Common myeloid progenitor, CD34-positive (primary cell): ENCODE results near the gene RAPGEF3.
A peak's percentile ranks its signal among the peaks of the same experiment; 100 is the strongest.

Source experiments
- CTCF ChIA-PET: fragments of 350-600 bp; sonication (Branson Sonifier 250); formaldehyde crosslinking; loops from one replicate; lab custom pipeline; 2021; ENCODE audit warnings: antibody characterized with exemption; lab: Charles Lee
- POLR2A ChIA-PET: fragments of 350-600 bp; sonication (Branson Sonifier 250); formaldehyde crosslinking; loops from one replicate; lab custom pipeline; 2021; ENCODE audit warnings: antibody characterized with exemption; lab: Charles Lee
- DNase-seq, 3 donors: peaks; one replicate each; pipeline versions ENCODE4 v3.0.0 to v3.0.0-alpha.2; 2013
- H3K27ac ChIP-seq, 2 experiments: 1 replicate in 1 of 2; 2 replicates in 1 of 2; pipeline ENCODE4 v1.7.0; 2013; ENCODE audit warnings: inconsistent platforms in 2 of 2, low read length in 2 of 2, mild to moderate bottlenecking in 2 of 2, low read depth in 1 of 2, moderate library complexity in 1 of 2; ENCODE audit not compliant: severe bottlenecking in 2 of 2, insufficient read depth in 1 of 2, poor library complexity in 1 of 2
- H3K27me3 ChIP-seq, 5 experiments: replicated peaks in 2 of 5; 1 replicate in 3 of 5; 2 replicates in 2 of 5; pipeline versions ENCODE4 v1.6.1 to v1.7.0; 2013; ENCODE audit warnings: low read length in 4 of 5, mild to moderate bottlenecking in 2 of 5, moderate library complexity in 2 of 5, inconsistent platforms in 1 of 5; ENCODE audit not compliant: insufficient read depth in 5 of 5, control insufficient read depth in 4 of 5
- H3K36me3 ChIP-seq, 4 experiments: 1 replicate in 2 of 4; 2 replicates in 2 of 4; pipeline versions ENCODE4 v1.6.1 to v1.7.0; 2013; ENCODE audit warnings: low read length in 3 of 4, control low read depth in 1 of 4, mild to moderate bottlenecking in 1 of 4; ENCODE audit not compliant: control insufficient read depth in 4 of 4, insufficient read depth in 4 of 4
- H3K4me1 ChIP-seq, 4 experiments: 1 replicate in 3 of 4; 2 replicates in 1 of 4; pipeline versions ENCODE4 v1.6.1 to v1.7.1; 2013; ENCODE audit warnings: low read length in 3 of 4, mild to moderate bottlenecking in 3 of 4, control low read depth in 1 of 4, inconsistent platforms in 1 of 4, moderate library complexity in 1 of 4; ENCODE audit not compliant: control insufficient read depth in 4 of 4, insufficient read depth in 4 of 4; ENCODE audit errors: control extremely low read depth in 1 of 4
- H3K4me3 ChIP-seq, 7 experiments: 1 replicate in 4 of 7; 2 replicates in 3 of 7; pipeline versions ENCODE4 v1.5.1 to v1.7.0; 2013; ENCODE audit warnings: mild to moderate bottlenecking in 7 of 7, low read length in 6 of 7, moderate library complexity in 6 of 7, inconsistent platforms in 2 of 7, low read depth in 2 of 7, control low read depth in 1 of 7; ENCODE audit not compliant: insufficient read depth in 4 of 7, control insufficient read depth in 1 of 7; ENCODE audit errors: extremely low read depth in 1 of 7
- H3K9me3 ChIP-seq, 5 experiments: 1 replicate in 4 of 5; 2 replicates in 1 of 5; pipeline versions ENCODE4 v1.6.1 to v1.7.1; 2013; ENCODE audit warnings: low read length in 4 of 5, mild to moderate bottlenecking in 2 of 5, inconsistent platforms in 1 of 5, low read depth in 1 of 5, moderate library complexity in 1 of 5; ENCODE audit not compliant: control insufficient read depth in 4 of 5, insufficient read depth in 2 of 5; ENCODE audit errors: control extremely low read depth in 1 of 5
- WGBS: methylation state at CpG from one replicate; pipeline ENCODE4 v1.1.5; 2013; ENCODE audit not compliant: insufficient coverage; 5-methylcytosine and 5-hydroxymethylcytosine counted together

The RAPGEF3 gene

DNA sequence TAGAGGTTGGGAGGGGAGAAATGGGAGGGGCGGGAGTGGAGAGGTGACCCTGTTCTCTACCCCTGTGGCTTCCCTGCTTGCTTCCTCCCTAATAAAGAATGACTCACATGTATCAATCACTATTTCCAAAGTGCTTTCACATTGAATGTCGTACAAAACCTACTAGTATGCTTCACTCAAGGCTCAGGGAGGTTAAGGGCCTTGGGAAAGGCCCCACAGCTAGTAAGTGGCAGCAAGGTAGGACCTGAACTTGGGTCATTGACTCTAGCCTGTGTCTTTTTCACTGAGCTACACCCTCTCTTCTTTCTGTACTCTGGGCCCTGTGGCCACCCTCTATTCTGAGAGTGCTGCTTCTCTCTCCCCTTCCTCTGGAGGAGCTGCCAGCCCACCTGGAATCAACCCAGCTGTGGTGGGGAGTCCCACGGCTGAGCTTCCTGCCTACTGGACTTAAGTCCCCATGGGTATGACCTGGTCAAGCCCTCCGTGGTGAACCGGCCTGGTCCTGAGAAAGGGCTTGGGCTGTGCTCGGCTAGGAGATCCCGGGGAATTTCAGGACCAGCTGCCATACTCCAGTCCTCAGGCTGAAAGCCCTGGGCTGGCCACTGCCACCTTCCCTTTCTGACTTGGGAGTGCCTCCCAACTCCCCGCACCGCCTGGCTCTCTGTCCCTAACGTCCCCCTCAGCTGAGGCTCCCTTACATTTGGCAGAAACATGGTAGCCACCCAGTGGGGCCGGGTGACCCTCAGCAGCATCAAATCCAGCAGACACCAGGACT lies 27.4 kb upstream of the RAPGEF3 start:
- no peaks in the 10 kb centered on the region for H3K9me3 ChIP-seq
- 99% methylated on average over 9 of the region's 11 CpGs for WGBS
- H3K4me3 ChIP-seq, result no peak overlapping the region
- H3K4me1 ChIP-seq, result peaks cover 0 to 10% (median 6%) of the 10 kb centered on the region in 4 experiments
- H3K27ac ChIP-seq, result no peak overlapping the region
- CTCF ChIA-PET, result interaction anchor here (1.1 to 49.5 kb wide), 6 partner anchors 12 to 69 kb away, joined by 5 to 1391 read pairs (median 344); partner anchors contain the start of genes ENDOU, RAPGEF3, RPAP3 and SLC48A1
- H3K27me3 ChIP-seq, result no peaks in the 10 kb centered on the region
- POLR2A ChIA-PET, result no interaction called here
- peaks cover 16 to 100% (median 87%) of the 10 kb centered on the region in 4 experiments for H3K36me3 ChIP-seq
- no peak for DNase-seq

DNA sequence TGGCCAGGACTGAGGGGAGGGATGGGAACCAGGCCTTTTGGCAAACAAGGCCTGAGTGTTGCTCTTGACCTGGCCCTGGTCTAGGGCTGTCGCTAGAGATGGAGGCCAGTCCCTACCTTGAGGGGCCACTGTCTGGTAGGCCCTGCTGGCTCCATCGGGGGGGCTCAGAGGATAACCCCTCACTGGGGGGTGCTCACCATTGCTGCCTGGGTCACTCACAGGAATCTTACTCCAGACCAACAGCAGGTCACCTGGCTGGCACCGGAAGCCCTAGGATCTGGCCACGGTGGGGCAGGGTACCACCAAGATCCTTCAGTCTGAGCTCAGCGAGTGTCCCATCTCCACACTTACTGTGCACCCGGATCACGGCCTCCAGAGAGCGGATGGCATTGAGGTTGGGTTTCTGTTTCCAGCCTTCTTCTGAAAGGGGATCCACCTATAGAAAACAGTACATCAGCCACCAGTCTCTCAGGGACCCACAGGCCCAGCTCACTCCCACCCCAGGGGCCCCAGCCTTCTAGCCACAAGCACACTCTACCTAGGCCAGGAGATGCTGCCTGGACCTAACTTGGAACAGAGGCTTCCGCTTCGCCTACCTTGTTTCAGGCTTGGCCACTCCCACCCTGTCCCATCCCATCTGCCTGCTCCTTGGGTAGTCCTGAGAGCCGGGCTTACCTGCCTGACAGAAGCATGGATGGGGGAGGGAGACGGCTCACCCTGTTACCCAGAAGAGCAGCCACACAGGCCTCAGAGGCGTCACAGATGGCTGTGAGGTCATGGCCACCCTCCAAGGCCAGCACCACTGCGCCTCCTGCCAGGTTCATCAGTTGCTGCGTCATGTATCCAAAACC lies 26.6 kb upstream of the RAPGEF3 start:
- POLR2A ChIA-PET, result no interaction called here
- WGBS, result 96% methylated on average over 11 of the region's 15 CpGs
- Histone ChIP-seq H3K4me1 (peaks cover 0 to 10% (median 6%) of the 10 kb centered on the region in 4 experiments), H3K4me3 (no peak overlapping the region), H3K27ac (peak overlapping the region in 1 of 2 experiments; percentile 25), H3K36me3 (peaks cover 16 to 97% (median 84%) of the 10 kb centered on the region in 4 experiments), H3K27me3 (no peaks in the 10 kb centered on the region), H3K9me3 (no peaks in the 10 kb centered on the region)
- CTCF ChIA-PET, result interaction anchor here (0.8 to 49.5 kb wide), 8 partner anchors 10 to 68 kb away, joined by 3 to 1391 read pairs (median 14); partner anchors contain the start of genes ENDOU, RAPGEF3, RPAP3 and SLC48A1
- DNase-seq, result no peak

DNA sequence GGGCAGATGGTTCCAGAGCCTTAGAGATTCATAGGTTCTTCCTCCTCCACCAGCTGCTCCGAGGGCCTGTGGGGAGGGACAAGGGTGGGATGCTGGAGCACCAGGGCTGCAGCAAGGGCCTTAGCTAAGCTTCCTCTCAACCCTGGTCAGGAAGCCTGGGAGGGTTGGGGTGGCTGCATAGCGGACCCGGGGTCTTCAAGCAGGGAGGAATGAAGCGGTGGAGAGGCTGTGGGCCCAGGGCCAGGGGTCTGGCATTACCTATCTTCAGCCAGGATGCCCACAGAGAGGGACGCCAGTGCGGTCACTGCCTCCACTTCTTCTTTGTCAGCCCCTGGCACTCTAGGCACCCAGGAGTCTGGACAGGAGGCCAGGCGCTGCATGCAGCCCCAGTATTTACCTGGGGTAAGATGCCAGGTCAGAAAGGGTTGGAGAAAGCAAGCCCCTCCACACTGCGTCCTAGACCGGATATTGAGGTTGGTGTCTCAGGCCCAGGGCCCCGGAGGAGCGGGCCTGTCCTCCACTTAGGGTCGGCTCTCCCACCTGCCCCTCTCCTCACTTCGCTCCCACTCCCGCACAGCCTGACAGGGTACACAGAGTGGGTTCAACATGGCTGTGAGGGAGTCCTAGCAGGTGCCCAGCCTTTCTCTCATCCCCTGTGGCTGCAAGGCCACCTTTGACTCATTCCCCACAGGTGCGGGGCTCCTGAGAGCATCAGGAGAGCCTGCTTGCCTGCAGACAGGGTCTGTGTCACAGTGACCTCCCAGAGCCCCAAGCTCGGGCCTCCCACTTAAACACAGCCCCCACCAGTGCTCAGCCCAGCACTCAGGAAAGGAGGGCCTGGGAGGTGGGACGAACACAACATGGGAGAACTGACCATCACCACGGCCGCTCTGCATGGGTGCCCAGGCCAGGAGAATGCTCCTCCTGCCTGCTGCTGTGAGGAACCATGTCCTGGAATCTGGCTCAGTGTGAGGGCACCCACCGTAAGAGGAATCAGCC lies 25.4 kb upstream of the RAPGEF3 start:
- H3K9me3 ChIP-seq, result no peaks in the 10 kb centered on the region
- peaks cover 0 to 12% (median 7%) of the 10 kb centered on the region in 4 experiments for H3K4me1 ChIP-seq
- H3K27me3 ChIP-seq, result no peaks in the 10 kb centered on the region
- CTCF ChIA-PET, result interaction anchor here (1.2 to 49.5 kb wide), 6 partner anchors 9 to 67 kb away, joined by 3 to 1391 read pairs (median 393); partner anchors contain the start of genes ENDOU, RAPGEF3 and RPAP3
- POLR2A ChIA-PET, result no interaction called here
- H3K36me3 ChIP-seq, result peaks cover 14 to 92% (median 77%) of the 10 kb centered on the region in 4 experiments
- 96% methylated on average over 17 of the region's 20 CpGs for WGBS
- no peak overlapping the region for H3K27ac ChIP-seq
- DNase-seq, result no peak
- H3K4me3 ChIP-seq, result no peak overlapping the region

DNA sequence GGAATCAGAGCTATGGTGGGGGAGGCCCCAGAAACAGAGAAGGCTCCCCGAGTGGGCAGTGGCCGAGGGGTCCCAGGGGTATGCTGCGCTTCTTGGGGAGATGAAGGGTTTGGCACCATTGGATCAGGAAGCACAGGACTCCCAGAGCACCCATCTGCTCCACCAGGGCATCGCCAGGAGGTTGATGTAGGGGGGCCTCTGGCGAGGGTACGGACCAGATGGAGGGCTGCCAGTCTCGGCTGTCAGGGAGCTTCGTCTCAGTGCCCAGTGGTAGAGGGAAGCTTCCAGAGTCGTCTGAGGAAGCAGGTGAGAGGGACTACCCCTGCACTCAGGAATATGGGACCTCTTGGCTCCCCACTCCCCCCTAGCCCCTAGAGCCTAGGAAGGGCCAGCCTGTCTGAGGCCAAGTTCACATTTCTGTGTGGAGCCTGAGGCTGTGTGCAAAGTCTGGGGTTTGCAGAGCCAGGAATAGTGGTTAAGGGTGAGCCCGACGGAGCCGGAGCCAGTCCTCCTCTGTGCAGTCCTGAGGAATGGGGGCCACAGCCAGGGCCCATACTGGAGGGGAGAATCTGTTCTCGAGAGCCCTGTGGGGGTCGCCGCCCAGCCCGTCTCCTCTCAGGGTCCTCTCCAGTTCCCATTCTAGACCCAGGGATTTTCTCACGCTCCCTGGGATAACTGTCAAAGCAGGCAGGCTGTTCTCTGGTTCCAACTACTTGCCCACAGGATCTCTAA lies 24.5 kb upstream of the RAPGEF3 start:
- POLR2A ChIA-PET, result interaction anchor here (1.0 kb wide), 1 partner anchor 17 kb away, joined by 3 read pairs; no protein-coding TSS in a partner anchor
- H3K36me3 ChIP-seq, result peaks cover 10 to 83% (median 68%) of the 10 kb centered on the region in 4 experiments

DNA sequence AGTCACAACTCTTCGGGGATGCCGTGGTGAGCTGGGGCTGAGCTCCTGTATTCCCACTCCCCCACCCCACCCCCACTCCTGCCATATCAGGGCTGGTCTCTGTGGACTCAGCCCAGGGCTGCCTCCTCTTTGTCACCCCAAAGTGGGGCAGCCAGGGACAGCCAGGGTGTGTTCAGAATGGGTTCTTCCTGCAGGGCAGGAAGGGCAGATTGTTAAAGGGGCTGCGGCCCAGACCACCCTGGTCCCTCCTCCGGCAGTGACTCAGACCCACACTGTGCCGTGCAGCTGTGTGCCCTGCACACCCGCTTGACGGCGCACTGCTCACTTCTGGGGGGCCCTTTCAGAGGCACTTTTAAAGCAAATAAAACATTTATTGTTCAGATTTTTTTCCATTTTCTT lies 23.7 kb upstream of the RAPGEF3 start:
- peaks cover 10 to 74% (median 60%) of the 10 kb centered on the region in 4 experiments for H3K36me3 ChIP-seq
- H3K27me3 ChIP-seq, result no peaks in the 10 kb centered on the region
- no peak overlapping the region for H3K27ac ChIP-seq
- H3K4me3 ChIP-seq, result no peak overlapping the region
- DNase-seq, result peak in 2 of 3 donors; percentile 52 to 56
- H3K4me1 ChIP-seq, result peaks cover 5 to 30% (median 24%) of the 10 kb centered on the region in 4 experiments
- ChIA-PET CTCF (interaction anchor here (0.7 to 49.5 kb wide), 12 partner anchors 7 to 361 kb away, joined by 3 to 1391 read pairs (median 4); partner anchors contain the start of genes ENDOU, RAPGEF3 and RPAP3), POLR2A (interaction anchor here (1.0 kb wide), 1 partner anchor 16 kb away, joined by 3 read pairs; no protein-coding TSS in a partner anchor)
- 68% methylated on average over 6 of the region's 8 CpGs for WGBS
- H3K9me3 ChIP-seq, result no peaks in the 10 kb centered on the region

More for the DNA sequence above, 24.5 kb upstream of the RAPGEF3 start:
- Histone ChIP-seq H3K27me3 (no peaks in the 10 kb centered on the region), H3K4me3 (no peak overlapping the region), H3K4me1 (peaks cover 2 to 22% (median 16%) of the 10 kb centered on the region in 4 experiments), H3K27ac (no peak overlapping the region), H3K9me3 (no peaks in the 10 kb centered on the region)
- 88% methylated on average over 8 of the region's 17 CpGs for WGBS
- CTCF ChIA-PET, result interaction anchor here (1.6 to 49.5 kb wide), 5 partner anchors 9 to 66 kb away, joined by 3 to 1391 read pairs (median 664); partner anchors contain the start of genes ENDOU, RAPGEF3 and RPAP3
- no peak for DNase-seq
